T follicular helper cell (primary cell): Measurements from ENCODE around the gene TUBA8.
A peak's percentile ranks its signal among the peaks of the same experiment; 100 is the strongest.
"Not testable (repeated sequence)": the region's sequence is repeated elsewhere in the genome, so short reads cannot be mapped to it uniquely, and the experiment has no call there.

Experiments used
- DNase-seq: peaks from one replicate; pipeline ENCODE4 v3.0.0-alpha.2; 2020; ENCODE audit warnings: low read depth

The TUBA8 gene

DNA sequence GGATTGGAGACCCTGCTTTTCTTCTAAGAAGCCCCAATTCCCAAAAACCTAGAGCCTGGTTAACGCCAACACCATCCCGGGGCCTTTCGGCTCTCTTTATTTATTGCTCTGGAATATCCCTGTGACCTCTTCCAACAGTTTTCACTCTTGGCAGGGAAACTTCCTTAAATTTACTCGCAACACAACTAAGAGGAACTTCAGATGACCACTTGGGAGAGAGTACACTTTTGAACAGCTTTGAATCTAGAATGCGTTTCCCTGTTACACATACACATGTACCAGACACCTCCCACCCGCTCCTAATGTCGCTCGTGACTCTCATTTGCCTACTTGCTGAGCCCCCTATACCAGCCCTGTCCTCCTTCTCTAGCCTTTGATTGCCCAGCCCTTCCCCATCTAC is 19.4 kb downstream of the TUBA8 start:
- DNase-seq: no peak

- DNase-seq: no peak
Observed at GRCh38 chr22:18130699-18131429, 20.3 kb downstream of the TUBA8 start.

GRCh38 chr22:18133452-18133851 is 22.8 kb downstream of the TUBA8 start:
- no peak for DNase-seq

DNA sequence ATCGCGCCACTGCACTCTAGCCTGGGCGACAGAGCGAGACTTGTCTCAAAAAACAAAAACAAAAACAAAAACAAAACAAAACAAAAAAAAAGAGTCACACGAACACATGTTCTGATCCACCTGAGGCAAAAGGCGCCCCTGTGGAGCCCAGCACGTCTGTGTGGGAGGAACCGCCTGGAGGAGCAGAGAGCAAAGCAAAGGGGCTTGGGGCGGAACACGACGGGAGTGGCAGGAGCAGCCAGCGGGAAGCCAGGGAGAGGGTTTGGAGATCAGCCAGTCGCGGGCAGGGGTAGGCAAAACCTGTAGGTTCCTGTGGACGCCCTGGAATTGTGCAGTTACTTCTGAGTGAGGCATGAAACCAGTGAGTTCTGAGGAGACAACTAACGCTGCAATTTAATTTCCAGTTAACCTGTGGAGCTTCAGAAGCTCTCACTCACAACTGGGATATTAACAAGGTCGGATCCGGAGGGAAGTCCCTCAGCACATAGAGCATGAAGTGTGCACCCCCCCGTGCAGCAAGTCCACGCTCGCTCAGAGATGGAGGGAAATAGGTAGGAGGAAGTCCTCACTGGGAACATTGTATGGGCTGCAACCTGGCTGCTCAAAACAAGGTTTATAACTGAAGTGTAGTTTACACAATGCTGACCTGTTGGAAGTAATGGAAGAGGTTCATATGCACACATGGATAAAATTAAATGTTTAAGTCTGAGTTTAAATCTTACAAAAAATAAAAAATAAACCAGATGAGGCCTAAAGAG is 26.1 kb downstream of the TUBA8 start:
- DNase-seq: no peak

DNA sequence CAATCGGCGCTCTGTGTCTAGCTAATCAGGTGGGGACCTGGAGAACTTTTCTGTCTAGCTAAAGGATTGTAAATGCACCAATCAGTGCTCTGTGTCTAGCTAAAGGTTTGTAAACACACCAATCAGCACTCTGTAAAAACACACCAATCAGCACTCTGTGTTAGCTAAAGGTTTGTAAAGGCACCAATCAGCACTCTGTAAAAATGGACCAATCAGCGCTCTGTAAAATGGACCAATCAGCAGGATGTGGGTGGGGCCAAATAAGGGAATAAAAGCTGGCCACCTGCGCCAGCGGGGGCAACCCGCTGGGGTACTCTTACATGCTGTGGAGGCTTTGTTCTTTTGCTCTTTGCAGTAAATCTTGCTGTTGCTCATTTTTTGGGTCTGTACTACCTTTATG is 30.4 kb downstream of the TUBA8 start:
- DNase-seq: not testable (repeated sequence)

DNA sequence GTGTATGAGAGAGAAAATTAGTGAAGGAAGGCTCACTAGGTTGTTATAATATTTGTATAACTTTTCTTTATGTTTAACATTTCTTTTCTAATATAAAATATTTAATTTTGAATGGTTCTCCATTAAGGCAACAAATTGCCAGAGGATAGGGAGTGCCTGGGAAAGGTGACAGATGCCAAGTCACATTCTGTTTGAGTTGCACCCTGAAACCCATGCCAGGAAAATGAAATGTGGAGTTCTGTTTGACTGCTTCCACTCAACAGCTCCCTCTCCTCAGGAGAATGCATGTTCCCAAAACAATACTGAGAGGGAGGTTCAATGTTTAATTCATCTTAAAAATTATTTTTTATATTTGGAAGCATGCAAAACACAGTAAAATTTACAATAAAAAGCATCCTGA is 33.5 kb downstream of the TUBA8 start:
- no peak for DNase-seq

DNA sequence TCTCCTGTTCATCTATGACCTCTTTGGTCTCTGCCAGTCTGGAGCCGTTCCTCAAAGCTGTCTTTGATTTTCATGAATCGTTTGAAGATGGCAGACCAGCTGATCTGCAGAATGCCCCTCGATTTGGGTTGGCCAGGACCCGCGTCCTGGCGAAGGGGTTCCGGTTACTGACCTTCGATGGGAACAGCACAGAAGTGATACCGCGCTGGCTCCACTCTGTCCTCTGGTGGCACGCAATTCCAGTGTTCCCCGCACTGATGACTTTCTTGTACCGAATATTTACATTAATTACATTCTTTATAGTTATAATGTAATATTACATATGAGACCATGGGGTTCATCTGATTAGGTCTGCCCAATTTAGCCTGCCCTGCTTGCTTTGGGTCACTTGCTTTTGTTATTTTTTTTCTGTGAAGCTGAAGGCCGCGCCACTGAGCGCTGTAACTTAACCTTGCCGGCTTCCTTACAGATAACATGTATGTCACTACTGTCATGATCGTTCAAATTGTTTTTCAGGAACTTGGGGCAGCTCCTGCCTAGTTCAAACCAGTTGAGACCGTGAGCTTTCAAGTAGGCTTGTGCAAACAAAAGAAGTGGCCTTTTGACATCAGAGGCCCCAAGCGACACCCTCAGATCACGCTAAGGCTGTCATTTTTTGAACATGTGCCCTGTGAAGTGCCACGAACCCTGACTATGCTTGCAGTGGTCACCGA is 35.2 kb downstream of the TUBA8 start:
- DNase-seq: no peak

DNA sequence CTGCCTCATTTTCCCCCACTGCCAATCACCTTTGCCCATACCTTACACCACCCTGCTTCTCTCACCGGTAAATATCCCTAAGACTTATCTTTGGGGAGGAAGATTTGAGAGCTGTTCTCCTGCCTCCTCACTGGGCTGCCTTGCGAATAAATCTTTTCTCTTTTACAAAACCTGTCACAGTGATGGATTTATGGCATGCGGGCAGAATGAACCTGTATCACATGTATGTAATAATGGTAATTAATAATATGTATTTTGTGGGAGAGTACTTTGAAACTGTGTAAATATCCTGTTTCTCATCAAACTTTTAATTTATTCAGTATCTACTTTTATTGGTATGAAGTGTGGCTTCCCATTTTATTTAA is 35.8 kb downstream of the TUBA8 start:
- DNase-seq: no peak

DNA sequence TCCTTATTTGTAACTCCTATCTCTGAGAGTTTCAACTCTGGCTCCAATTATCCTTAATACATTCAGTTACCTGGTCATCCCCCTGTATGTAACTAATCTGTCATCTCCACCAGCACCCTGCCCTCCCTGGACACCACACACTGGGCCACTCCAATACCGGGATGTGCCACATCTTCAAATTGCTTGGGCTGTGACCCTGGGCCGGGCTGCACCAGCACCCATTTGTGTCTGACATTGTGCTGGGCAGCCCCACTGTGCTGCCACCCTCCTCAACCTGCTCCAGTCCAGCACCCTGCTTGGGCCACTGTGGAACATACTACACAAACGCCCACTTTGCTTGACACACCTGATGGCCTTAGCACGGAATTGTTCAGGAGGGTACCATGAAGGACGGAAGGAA is 37.2 kb downstream of the TUBA8 start:
- DNase-seq: no peak

GRCh38 chr22:18148293-18148965 is 37.8 kb downstream of the TUBA8 start:
- DNase-seq: no peak

- no peak for DNase-seq
Observed at GRCh38 chr22:18152519-18152918, 41.9 kb downstream of the TUBA8 start.

- DNase-seq: no peak
Observed at GRCh38 chr22:18154821-18155390, 44.3 kb downstream of the TUBA8 start.

- DNase-seq: not testable (repeated sequence)
Observed at GRCh38 chr22:18155546-18155945, 44.9 kb downstream of the TUBA8 start.

- DNase-seq: peak; percentile 18
Observed at GRCh38 chr22:18156878-18157713, 46.5 kb downstream of the TUBA8 start.

GRCh38 chr22:18157714-18158028 is 47.1 kb downstream of the TUBA8 start:
- DNase-seq: no peak

DNA sequence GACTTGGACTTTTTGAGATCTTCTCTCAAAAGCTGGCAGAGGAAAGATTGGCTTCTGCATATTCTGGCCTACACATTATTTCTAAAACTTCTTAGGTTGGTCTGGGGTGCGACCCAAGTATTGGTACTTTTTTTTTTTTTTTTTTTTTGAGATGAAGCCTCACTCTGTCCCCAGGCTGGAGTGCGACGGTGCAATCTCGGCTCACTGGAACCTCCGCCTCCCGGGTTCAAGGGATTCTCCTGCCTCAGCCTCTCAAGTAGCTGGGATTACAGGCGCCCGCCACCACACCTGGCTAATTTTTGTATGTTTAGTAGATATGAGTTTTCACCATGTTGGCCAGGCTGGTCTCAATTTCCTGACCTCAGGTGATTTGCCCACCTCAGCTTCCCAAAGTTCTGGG is 50.0 kb downstream of the TUBA8 start:
- not testable (repeated sequence) for DNase-seq

DNA sequence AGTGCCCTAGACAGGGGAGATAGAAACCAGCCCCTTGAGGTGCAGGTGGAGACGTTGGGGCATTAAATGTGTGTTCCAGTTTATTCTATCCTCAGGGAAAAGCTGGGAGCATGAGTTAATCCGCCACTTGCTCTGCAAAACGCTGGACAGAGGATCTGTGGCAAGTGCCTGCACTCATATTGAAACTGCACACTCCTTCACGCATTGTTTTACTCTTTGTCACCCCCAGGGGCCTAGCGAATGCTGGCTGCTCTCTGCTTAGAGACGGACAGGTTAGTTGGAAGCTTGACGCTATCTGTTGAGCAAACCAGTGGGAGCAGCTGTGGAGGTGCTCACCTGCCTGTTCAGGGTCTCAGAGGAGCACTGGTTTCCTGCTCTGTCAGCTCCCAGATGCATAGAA is 53.2 kb downstream of the TUBA8 start:
- DNase-seq: not testable (repeated sequence)

DNA sequence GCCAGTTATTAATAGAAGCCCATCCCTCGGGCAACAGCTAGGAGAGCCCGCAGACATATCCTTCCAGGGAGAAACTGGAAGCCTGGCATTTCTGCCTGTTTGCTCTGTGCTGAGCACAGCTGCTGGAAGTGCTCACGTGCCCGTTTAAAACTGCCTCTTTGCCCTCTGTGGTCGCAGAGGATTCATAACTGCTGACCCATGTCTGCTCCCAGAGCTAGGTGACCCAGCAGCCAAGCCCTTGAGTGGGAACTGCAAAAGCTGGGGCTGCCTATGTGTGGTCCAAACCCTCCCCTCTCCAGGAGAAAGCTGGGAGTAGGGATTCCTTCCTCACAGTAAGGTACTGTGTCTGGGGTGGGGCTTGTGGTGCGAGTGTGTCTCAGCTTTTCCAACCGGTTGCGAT is 54.0 kb downstream of the TUBA8 start:
- DNase-seq: not testable (repeated sequence)

DNA sequence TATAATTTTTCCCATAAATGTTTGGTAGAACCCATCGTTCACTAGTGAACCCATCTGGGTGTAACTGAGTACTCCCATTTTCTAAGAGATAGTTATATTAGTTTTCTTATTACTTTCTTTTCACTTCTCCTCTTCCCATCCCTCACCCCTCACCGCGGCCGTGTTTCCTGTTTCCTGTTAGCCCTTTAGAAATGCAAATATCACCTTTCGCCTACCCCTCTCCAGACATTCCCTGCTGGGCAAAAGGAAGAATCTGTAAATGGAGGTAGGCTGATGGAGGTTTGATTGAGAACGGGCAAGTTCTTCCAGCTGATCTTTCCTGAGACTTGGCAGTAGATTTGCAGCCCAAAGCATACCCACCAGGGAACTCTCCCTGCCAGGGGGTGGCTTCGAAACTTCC is 54.7 kb downstream of the TUBA8 start:
- DNase-seq: not testable (repeated sequence)

DNA sequence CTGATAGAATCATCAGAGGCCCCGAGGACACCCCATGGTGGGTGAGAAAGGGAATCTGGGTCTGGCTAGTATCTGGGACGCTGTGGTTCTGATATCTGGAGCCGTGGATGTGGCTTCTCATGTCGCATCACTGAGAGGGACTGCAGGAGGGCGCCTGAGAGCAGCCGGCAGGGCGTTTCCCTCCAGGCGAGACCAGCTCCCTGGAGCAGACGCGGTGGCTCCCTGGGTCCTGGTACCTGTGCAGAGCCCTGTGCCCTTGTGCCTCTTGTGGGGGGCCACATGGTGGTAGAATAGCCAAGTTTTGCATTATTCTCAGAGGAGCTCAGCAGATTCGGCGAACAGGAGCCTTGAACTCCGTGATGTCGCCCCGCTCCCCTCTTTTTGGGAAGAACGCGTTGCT is 59.7 kb downstream of the TUBA8 start:
- DNase-seq: not testable (repeated sequence)

DNA sequence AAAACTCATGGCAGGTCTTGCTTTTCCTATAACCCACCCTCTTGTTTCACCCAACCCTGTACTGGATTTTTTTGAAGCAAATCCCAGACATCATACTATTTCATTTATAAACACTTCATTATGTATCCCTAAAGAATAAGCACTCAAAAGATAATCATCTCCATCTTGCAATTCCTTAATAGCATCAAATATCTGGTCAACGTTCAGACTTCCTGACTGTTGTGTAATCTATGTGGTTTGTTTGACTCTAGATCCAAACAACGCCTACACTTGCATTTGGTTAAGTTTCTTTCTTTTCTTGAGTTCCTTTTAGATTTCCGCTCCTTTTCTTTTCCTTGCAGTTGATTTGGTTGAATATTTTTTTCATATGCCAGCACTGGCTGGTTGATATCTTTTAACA is 61.6 kb downstream of the TUBA8 start:
- not testable (repeated sequence) for DNase-seq
